Fibroblast of pulmonary artery (primary cell): ENCODE measurements around the gene ANKRD30B.
"Not testable (repeated sequence)": the region's sequence is repeated elsewhere in the genome, so short reads cannot be mapped to it uniquely, and the experiment has no call there.

ENCODE experiments used
- DNase-seq: peaks from one replicate; pipeline ENCODE4 v3.0.0-alpha.2; 2010; ENCODE audit warnings: low read depth
- H3K4me3 ChIP-seq: replicated peaks from 2 replicates; pipeline ENCODE4 v1.5.1; 2011; ENCODE audit warnings: low read depth, mild to moderate bottlenecking, control low read depth, low read length, moderate library complexity
- CTCF ChIP-seq: IDR thresholded peaks from 2 replicates; pipeline ENCODE4 v1.5.1; 2011; ENCODE audit warnings: mild to moderate bottlenecking, control low read depth, low read length, inconsistent platforms; ENCODE audit errors: missing control alignments

The ANKRD30B gene

GRCh38 chr18:14747513-14748474 lies at the start of gene ANKRD30B:
ANKRD30B (plus strand) TSS chr18:14748172; CDS start chr18:14748420, 248 bp downstream.
- H3K4me3 ChIP-seq = no peak within 1 kb of the TSS
- DNase-seq = no peak
- TF ChIP-seq CTCF = no peak

- DNase-seq = not testable (repeated sequence)
Measured at GRCh38 chr18:14701286-14702040, 46.5 kb upstream of the ANKRD30B start.

DNA sequence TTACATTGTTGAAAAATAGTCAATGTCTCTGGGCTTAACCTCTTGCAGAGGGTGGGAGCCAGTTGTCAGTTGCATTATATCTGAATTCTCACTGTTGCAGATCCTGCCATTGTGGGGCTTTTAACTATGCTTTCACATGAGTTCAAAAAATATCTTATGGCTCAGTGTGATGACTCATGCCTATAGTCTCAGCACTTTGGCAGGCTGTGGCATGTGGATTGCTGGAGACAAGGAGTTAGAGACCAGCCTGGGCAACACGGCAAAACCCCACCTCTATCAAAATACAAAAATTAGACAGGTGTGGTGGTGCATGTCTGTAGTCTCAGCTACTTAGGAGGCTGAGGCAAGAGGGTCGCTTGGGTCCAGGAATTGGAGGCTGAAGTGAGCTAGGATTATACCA lies 38.2 kb upstream of the ANKRD30B start:
- not testable (repeated sequence) for DNase-seq

More at GRCh38 chr18:14701286-14702040, 46.5 kb upstream of the ANKRD30B start:
- H3K4me3 ChIP-seq = not testable (repeated sequence)

GRCh38 chr18:14721569-14721968 lies 26.4 kb upstream of the ANKRD30B start:
- H3K4me3 ChIP-seq, DNase-seq: not testable (repeated sequence)

More for the DNA sequence above, 38.2 kb upstream of the ANKRD30B start:
- not testable (repeated sequence) for H3K4me3 ChIP-seq

DNA sequence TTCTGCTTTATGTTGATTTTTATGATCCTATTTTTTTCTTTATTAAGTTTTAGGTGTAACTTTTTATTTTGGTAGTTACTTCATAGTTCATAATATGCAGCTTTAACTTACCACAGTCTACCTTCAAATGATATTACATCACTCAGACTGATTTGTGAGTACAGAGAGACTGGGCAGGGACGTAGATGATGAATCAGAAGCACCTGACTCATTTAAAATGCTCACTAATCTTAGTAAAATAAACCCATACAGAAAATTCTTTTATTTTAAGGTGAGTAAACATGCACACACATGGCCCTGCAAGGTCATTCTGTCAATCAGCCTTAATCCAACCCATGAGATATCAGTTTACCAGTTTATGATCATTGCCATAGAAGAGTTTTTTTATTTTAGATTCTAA lies 8.9 kb upstream of the ANKRD30B start:
- DNase-seq = not testable (repeated sequence)

DNA sequence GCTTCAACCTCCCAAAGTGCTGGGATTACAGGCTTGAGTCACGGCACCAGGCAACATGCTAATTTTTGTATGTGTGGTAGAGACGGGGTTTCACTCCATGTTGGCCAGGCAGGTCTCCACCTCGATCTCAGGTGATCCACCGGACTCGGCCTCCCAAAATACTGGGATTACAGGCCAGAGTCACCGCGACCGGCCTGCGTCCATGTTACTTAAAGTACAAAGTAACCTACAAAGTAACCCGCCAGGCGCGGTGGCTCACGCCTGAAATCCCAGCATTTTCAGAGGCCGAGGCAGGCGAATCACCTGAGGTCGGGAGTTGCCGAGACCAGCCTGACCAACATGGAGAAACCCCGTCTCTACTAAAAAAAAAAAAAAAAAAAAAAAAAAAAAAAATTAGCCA lies 1.1 kb upstream of the ANKRD30B start:
- no peak overlapping the region for H3K4me3 ChIP-seq
- no peak for TF ChIP-seq CTCF
- DNase-seq = no peak

More for the DNA sequence above, 8.9 kb upstream of the ANKRD30B start:
- not testable (repeated sequence) for H3K4me3 ChIP-seq

GRCh38 chr18:14748496-14748895 lies 524 bp downstream of the ANKRD30B start:
- no peak overlapping the region for H3K4me3 ChIP-seq
- TF ChIP-seq CTCF = no peak
- DNase-seq = no peak

DNA sequence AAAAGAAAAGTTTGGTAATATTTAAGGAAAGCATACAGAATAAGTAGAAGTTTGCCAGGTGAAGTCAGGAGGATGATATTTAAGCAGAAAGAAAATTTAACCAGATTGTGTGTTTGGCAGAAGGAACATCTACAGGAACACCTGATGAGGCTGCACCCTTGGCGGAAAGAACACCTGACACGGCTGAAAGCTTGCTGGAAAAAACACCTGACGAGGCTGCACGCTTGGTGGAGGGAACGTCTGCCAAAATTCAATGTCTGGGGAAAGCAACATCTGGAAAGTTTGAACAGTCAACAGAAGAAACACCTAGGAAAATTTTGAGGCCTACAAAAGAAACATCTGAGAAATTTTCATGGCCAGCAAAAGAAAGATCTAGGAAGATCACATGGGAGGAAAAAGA lies 15.6 kb downstream of the ANKRD30B start:
- not testable (repeated sequence) for H3K4me3 ChIP-seq, DNase-seq

DNA sequence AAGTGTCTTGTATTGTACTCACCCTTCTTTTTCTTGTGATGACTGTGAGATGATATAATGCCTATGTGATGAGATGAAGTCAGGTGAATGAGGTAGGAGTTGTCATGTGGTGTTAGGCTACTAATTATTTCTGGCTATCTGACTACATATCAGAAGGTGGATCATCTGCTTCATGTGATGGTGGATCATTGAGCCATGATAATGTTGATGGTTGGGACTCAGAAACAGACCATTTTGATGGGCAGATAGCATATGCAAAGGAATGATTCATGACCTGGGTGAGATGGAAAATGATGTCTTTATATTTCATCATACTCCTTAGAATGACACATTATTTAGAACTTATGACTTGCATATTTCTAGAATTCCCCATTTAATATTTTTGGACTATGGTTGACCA lies 19.5 kb downstream of the ANKRD30B start:
- no peak for DNase-seq
- TF ChIP-seq CTCF = no peak
- no peak overlapping the region for H3K4me3 ChIP-seq
